OCI-LY3 (cell line): ENCODE measurements around the gene FZR1.

Experiments used
- H2AFZ ChIP-seq: fragments of 200-600, 300-600 bp; shearing (Covaris generic); 2 replicates; pipeline ENCODE4 v1.6.0; 2014; ENCODE audit warnings: antibody characterized with exemption, low read depth, low read length
- H3K27ac ChIP-seq: fragments of 200-600, 300-600 bp; sonication (generic); 2 replicates; pipeline ENCODE4 v1.5.1; 2014; ENCODE audit warnings: mild to moderate bottlenecking, low read length, moderate library complexity, mixed read lengths
- H3K27me3 ChIP-seq: fragments of 200-600, 300-600 bp; sonication (generic); 2 replicates; pipeline ENCODE4 v1.6.1; 2014; ENCODE audit warnings: low read depth, low read length, mixed read lengths
- H3K36me3 ChIP-seq: fragments of 200-600, 300-600 bp; sonication (generic); replicated peaks from 2 replicates; pipeline ENCODE3; 2014; ENCODE audit warnings: low read depth, low read length, mixed read lengths
- H3K4me1 ChIP-seq: fragments of 300-600, 200-600 bp; sonication (generic); 2 replicates; pipeline ENCODE4 v1.6.1; 2014; ENCODE audit warnings: low read length, mixed read lengths
- H3K4me2 ChIP-seq: fragments of 200-600, 300-600 bp; sonication (generic); 2 replicates; pipeline ENCODE4 v1.6.1; 2014; ENCODE audit warnings: low read length, mixed read lengths
- H3K4me3 ChIP-seq: fragments of 300-600, 200-600 bp; sonication (generic); 2 replicates; pipeline ENCODE4 v1.5.1; 2014; ENCODE audit warnings: antibody characterized with exemption, mild to moderate bottlenecking, low read length, moderate library complexity
- H3K79me2 ChIP-seq: fragments of 300-600, 200-600 bp; shearing (Covaris generic); 2 replicates; pipeline ENCODE4 v1.6.1; 2014; ENCODE audit warnings: mild to moderate bottlenecking, low read length, mixed read lengths
- H3K9ac ChIP-seq: fragments of 300-600, 200-600 bp; shearing (Covaris generic); 2 replicates; pipeline ENCODE4 v1.6.0; 2014; ENCODE audit warnings: mild to moderate bottlenecking, low read length, moderate library complexity
- H3K9me3 ChIP-seq: fragments of 200-600, 300-600 bp; shearing (Covaris generic); 2 replicates; pipeline ENCODE4 v1.6.1; 2014; ENCODE audit warnings: low read length, mixed read lengths; ENCODE audit not compliant: insufficient read depth
- H4K20me1 ChIP-seq: fragments of 200-600, 300-600 bp; sonication (generic); 2 replicates; pipeline ENCODE4 v1.6.1; 2016; ENCODE audit warnings: low read length, mixed read lengths; ENCODE audit not compliant: insufficient read depth
- EZH2phosphoT487 ChIP-seq: fragments of 200-600 bp; shearing (Covaris generic); IDR thresholded peaks from 2 replicates; pipeline ENCODE4 v1.6.1; 2018; ENCODE audit warnings: antibody characterized with exemption, mixed run types, low read depth
- TF ChIP-seq, protein P1 (sequence below): fragments of 200-600, 300-600 bp; sonication (generic); IDR thresholded peaks from 2 replicates; pipeline ENCODE4 v1.5.1; 2014; ENCODE audit warnings: antibody characterized with exemption, low read length, low read depth

The FZR1 gene

GRCh38 chr19:3512562-3513228 is 6.6 kb downstream of the FZR1 start:
- Histone ChIP-seq H3K27ac (no peak overlapping the region), H3K4me2 (no peak overlapping the region), H3K79me2 (peaks cover 91% of the 10 kb centered on the region), H4K20me1 (peaks cover 84% of the 10 kb centered on the region), H3K9ac (no peak overlapping the region), H3K4me3 (no peak overlapping the region), H3K9me3 (no peaks in the 10 kb centered on the region), H2AFZ (no peak overlapping the region), H3K27me3 (no peaks in the 10 kb centered on the region), H3K36me3 (peaks cover 22% of the 10 kb centered on the region), H3K4me1 (peaks cover 6% of the 10 kb centered on the region)
- no peak for TF ChIP-seq EZH2phosphoT487
- TF ChIP-seq, protein P1, sequence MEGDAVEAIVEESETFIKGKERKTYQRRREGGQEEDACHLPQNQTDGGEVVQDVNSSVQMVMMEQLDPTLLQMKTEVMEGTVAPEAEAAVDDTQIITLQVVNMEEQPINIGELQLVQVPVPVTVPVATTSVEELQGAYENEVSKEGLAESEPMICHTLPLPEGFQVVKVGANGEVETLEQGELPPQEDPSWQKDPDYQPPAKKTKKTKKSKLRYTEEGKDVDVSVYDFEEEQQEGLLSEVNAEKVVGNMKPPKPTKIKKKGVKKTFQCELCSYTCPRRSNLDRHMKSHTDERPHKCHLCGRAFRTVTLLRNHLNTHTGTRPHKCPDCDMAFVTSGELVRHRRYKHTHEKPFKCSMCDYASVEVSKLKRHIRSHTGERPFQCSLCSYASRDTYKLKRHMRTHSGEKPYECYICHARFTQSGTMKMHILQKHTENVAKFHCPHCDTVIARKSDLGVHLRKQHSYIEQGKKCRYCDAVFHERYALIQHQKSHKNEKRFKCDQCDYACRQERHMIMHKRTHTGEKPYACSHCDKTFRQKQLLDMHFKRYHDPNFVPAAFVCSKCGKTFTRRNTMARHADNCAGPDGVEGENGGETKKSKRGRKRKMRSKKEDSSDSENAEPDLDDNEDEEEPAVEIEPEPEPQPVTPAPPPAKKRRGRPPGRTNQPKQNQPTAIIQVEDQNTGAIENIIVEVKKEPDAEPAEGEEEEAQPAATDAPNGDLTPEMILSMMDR = no peak

DNA sequence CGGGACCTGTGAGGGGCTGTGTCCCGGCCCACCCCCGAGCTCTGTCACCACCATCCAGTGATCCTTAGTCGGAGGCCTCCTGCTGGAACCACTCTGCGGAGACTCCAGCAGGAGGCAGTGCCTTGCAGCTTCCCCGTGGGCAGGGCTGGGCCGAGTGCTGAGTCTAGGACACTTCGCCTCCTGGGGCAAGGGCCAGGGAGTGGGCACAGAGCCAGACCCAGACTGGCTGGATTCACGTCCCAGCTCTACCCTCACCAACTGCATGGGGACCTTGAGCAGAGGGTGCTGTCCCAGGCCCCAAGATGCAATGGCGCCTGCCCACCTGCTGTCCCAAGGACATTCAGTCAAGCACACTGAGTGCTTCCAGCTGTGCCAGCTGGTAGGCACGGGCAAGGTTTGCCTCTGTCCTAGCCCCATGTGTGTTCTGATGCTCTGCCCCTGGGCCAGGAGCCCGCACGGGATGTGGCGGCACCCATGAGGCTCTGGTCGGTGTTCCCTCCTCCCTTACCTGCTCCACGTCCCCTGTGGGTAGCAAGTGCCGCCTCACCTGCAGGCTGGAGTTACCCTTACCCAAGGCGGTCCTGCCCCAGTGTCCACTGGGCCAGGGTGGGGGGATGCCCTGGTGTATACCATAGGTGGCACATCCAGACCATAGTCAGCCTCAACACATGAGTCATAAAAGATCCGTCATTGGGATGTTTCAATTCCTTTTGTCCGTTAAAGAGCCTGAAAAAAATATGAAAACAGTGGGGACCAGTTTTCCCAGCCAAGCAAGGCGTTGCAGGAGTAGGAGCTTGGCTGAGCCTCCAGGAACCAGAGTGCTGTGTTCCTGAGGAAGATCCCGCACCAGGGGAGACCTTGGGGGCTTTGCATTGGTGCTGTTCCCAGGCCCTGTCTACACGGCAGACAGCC is 7.4 kb downstream of the FZR1 start:
- no peak overlapping the region for H3K4me2 ChIP-seq
- H3K9me3 ChIP-seq = no peaks in the 10 kb centered on the region
- H3K27me3 ChIP-seq = no peaks in the 10 kb centered on the region
- H3K9ac ChIP-seq = no peak overlapping the region
- TF ChIP-seq, protein P1 = no peak
- TF ChIP-seq EZH2phosphoT487 = no peak
- H3K27ac ChIP-seq = no peak overlapping the region
- H2AFZ ChIP-seq = no peak overlapping the region
- H4K20me1 ChIP-seq = peaks cover 86% of the 10 kb centered on the region
- no peak overlapping the region for H3K4me3 ChIP-seq
- H3K36me3 ChIP-seq = peaks cover 18% of the 10 kb centered on the region
- H3K79me2 ChIP-seq = peaks cover 88% of the 10 kb centered on the region
- H3K4me1 ChIP-seq = peaks cover 4% of the 10 kb centered on the region; the same call in 1 of the 2 replicates

DNA sequence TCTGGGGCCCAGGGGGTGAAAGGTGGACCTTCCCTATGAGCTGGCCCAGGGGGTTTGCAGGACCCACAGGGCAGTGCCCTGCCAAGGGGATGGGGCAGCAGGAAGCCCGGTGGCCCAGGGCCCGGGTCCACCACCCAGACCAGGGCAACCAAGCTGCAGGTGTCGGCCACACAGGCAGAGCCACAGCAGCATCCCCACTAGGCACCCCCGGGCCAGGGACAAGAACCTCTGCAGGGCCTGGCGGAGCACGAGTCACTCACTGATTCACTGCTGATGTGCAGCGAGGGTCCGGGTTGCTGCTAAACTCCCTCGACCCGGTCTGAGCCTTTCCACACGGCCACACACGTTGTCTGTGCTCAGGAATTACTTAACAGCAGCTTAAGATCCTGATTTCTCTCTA is 8.8 kb downstream of the FZR1 start:
- Histone ChIP-seq H3K9me3 (no peaks in the 10 kb centered on the region), H3K4me1 (peaks cover 4% of the 10 kb centered on the region; the same call in 1 of the 2 replicates), H3K9ac (no peak overlapping the region), H3K4me2 (no peak overlapping the region), H3K4me3 (no peak overlapping the region), H3K36me3 (peaks cover 17% of the 10 kb centered on the region), H2AFZ (no peak overlapping the region), H4K20me1 (peaks cover 88% of the 10 kb centered on the region), H3K27ac (no peak overlapping the region), H3K27me3 (no peaks in the 10 kb centered on the region), H3K79me2 (peaks cover 86% of the 10 kb centered on the region)
- no peak for TF ChIP-seq EZH2phosphoT487
- TF ChIP-seq, protein P1 = no peak

DNA sequence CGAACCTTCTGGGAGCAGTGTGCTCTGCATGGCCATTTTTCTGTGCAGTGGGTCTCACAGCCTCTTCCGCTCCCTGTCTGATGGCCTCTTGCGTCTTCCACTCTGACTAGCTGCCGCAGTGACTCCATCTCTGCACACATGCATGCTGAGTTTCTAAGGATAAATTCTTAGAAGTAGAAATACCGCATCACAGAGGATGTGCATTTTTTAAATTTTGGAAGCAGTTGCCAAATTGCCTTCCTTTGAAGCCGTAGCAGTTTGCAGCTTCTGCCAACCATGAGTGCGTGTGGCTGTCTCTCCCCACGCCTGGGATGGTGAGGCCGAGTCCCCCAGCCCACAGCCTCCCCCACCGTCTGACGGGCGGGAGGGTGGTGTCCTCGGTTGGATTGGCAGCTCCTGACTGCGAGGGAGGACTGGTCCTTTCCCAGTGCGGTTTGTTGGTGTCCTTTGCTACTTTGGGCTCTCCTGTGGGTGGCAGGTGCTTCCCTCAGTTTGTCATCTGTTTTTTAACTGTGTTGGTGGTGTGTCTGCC is 9.8 kb downstream of the FZR1 start:
- peaks cover 4% of the 10 kb centered on the region; the same call in 1 of the 2 replicates for H3K4me1 ChIP-seq
- no peaks in the 10 kb centered on the region for H3K9me3 ChIP-seq
- no peaks in the 10 kb centered on the region for H3K27me3 ChIP-seq
- H3K79me2 ChIP-seq = peaks cover 86% of the 10 kb centered on the region
- H2AFZ ChIP-seq = no peak overlapping the region
- peaks cover 14% of the 10 kb centered on the region for H3K36me3 ChIP-seq
- TF ChIP-seq EZH2phosphoT487 = no peak
- TF ChIP-seq, protein P1 = no peak
- H3K27ac ChIP-seq = no peak overlapping the region
- H3K4me3 ChIP-seq = no peak overlapping the region
- peaks cover 90% of the 10 kb centered on the region for H4K20me1 ChIP-seq
- no peak overlapping the region for H3K9ac ChIP-seq
- no peak overlapping the region for H3K4me2 ChIP-seq
